Natural killer cell (primary cell): ENCODE measurements around the gene INPP5D. TPM values are rescaled to one million over a fixed set of nuclear protein-coding genes. Genes with fewer than 3 reads are reported as not detected.
A peak's percentile ranks its signal among the peaks of the same experiment; 100 is the strongest.

Experiments used
- ATAC-seq, 3 donors: fragments of 150-1000 bp in 2 of 3; fragments of 200-7000 bp in 1 of 3; cut with Tn5 transposase; 1 replicate in 1 of 3; 2 replicates in 2 of 3; pipeline ENCODE4 v1.10.0; 2021; ENCODE audit warnings: mild to moderate bottlenecking in 2 of 3, moderate library complexity in 2 of 3
- DNase-seq, 2 donors: peaks; one replicate each; pipeline versions ENCODE4 v3.0.0 to v3.0.0-alpha.2; 2013 to 2021; ENCODE audit warnings: mixed read lengths in 1 of 2
- H3K27ac ChIP-seq: one replicate; pipeline ENCODE4 v1.5.1; 2013; ENCODE audit warnings: mild to moderate bottlenecking, low read length
- H3K27me3 ChIP-seq: one replicate; pipeline ENCODE4 v1.6.1; 2013; ENCODE audit warnings: low read length; ENCODE audit not compliant: control insufficient read depth, insufficient read depth
- H3K36me3 ChIP-seq: one replicate; pipeline ENCODE4 v1.6.1; 2013; ENCODE audit warnings: low read length; ENCODE audit not compliant: control insufficient read depth, insufficient read depth
- H3K4me1 ChIP-seq: one replicate; pipeline ENCODE4 v1.6.1; 2013; ENCODE audit warnings: low read length; ENCODE audit not compliant: control insufficient read depth, insufficient read depth
- H3K4me3 ChIP-seq: one replicate; pipeline ENCODE4 v1.5.1; 2013; ENCODE audit warnings: low read length
- H3K9me3 ChIP-seq: one replicate; pipeline ENCODE4 v1.6.1; 2013; ENCODE audit warnings: low read length; ENCODE audit not compliant: control insufficient read depth, insufficient read depth
- H3K27ac Mint-ChIP-seq, 2 donors: one replicate each; pipeline ENCODE4 v1.8.0; 2022; ENCODE audit warnings: mild to moderate bottlenecking in 2 of 2, mixed read lengths in 2 of 2, moderate library complexity in 1 of 2
- H3K27me3 Mint-ChIP-seq, 2 donors: one replicate each; pipeline ENCODE4 v1.8.0; 2022; ENCODE audit warnings: low read depth in 2 of 2, mixed read lengths in 2 of 2
- H3K36me3 Mint-ChIP-seq: one replicate; pipeline ENCODE4 v1.8.0; 2022; ENCODE audit warnings: mixed read lengths
- H3K4me1 Mint-ChIP-seq, 2 donors: one replicate each; pipeline ENCODE4 v1.8.0; 2022; ENCODE audit warnings: mixed read lengths in 2 of 2
- H3K4me3 Mint-ChIP-seq: one replicate; pipeline ENCODE4 v1.8.0; 2022; ENCODE audit warnings: mild to moderate bottlenecking, moderate library complexity, mixed read lengths
- H3K9me3 Mint-ChIP-seq, 2 donors: one replicate each; pipeline ENCODE4 v1.8.0; 2022; ENCODE audit warnings: mixed read lengths in 2 of 2
- CTCF ChIP-seq: fragments of 200-600 bp; IDR thresholded peaks from one replicate; pipeline ENCODE4 v1.8.0; 2022; ENCODE audit warnings: antibody characterized with exemption
- WGBS: methylation state at CpG from one replicate; pipeline ENCODE4 v1.1.7; 2013; ENCODE audit warnings: missing lambda C conversion rate; ENCODE audit not compliant: insufficient coverage; 5-methylcytosine and 5-hydroxymethylcytosine counted together
- intact Hi-C: fragments of 100-400 bp; cut with micrococcal nuclease; formaldehyde crosslinking; loops from one replicate; pipeline ENCODE4 v1.14.2; 2022
- total RNA-seq, 4 donors: library from RNA; stranded (reverse); fragments of 120-200 nt in 1 of 4; gene quantifications; one replicate each; pipeline versions ENCODE4 v1.2.3 to v1.2.4, GENCODE V29; 2013 to 2022

INPP5D gene
- total RNA-seq, 3 donors from 2014 or later (not counting 1 experiment from before 2014, with no cell fraction given): 385 to 498 (median 497) TPM

- Histone ChIP-seq H3K4me1 (peaks cover 44% of the 10 kb centered on the region), H3K4me3 (no peak overlapping the region), H3K27me3 (no peaks in the 10 kb centered on the region), H3K27ac (no peak overlapping the region), H3K9me3 (no peaks in the 10 kb centered on the region), H3K36me3 (peaks cover 78% of the 10 kb centered on the region)
- Mint-ChIP-seq H3K36me3 (peaks cover 8% of the 10 kb centered on the region), H3K4me3 (no peak overlapping the region), H3K9me3 (no peaks in the 10 kb centered on the region), H3K27me3 (no peaks in the 10 kb centered on the region), H3K27ac (peak overlapping the region in 1 of 2 donors; percentile 69), H3K4me1 (peaks cover 28 to 46% of the 10 kb centered on the region in 2 donors)
- TF ChIP-seq CTCF: no peak
- intact Hi-C loops: no loop called here
- no peak for ATAC-seq
- WGBS: 96% methylated on average over 50 of the region's 50 CpGs
- DNase-seq: no peak
These were observed 144.3 kb downstream of the INPP5D start for GRCh38 chr2:233204286-233204936.

DNA sequence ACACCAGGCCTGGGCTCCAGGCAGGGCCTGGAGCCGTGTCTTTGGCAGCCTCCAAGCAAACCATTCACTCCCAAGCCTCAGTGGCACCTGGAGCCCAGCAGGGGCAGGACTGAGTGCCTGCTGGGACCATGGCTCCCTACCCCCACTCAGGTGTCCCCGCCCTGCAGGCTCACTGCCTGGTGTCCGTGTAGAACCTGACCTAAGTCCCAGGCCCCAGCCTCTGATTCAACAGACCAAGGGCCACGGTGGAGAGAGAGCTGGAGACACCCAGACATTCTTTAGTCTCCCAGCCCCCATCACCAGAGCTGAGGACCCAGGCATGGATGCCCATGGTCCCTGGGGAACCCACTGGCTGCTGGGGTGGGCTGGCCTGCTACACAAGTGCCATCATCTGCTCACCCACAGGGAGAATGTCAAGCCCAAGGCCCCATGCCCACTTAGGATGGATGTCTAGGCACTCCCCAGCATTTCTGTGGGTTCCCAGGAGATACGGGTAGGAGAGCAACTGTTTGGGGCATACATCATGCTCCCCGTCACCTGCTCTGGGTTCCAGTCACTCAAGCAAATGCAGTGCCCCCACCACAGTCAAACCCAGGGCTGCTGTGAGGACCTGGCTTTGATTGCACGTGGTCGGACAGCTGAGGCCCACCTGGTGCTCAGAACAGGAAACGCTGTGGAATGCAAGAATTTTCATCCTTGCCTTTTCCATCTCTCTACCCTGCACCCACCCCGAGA, 148.4 kb downstream of the INPP5D start:
- H3K27me3 Mint-ChIP-seq: no peaks in the 10 kb centered on the region
- no peaks in the 10 kb centered on the region for H3K9me3 Mint-ChIP-seq
- peaks cover 25 to 46% of the 10 kb centered on the region in 2 donors for H3K4me1 Mint-ChIP-seq
- WGBS: 79% methylated on average over 10 of the region's 10 CpGs
- peaks cover 54% of the 10 kb centered on the region for H3K36me3 ChIP-seq
- H3K27ac Mint-ChIP-seq: peak overlapping the region; percentile 86 to 89
- DNase-seq (peak in 1 of 2 donors; percentile 9), ATAC-seq (no peak)
- H3K27ac ChIP-seq: peak overlapping the region; percentile 5
- no peaks in the 10 kb centered on the region for H3K27me3 ChIP-seq
- H3K9me3 ChIP-seq: no peaks in the 10 kb centered on the region
- H3K4me3 ChIP-seq: no peak overlapping the region
- H3K36me3 Mint-ChIP-seq: no peaks in the 10 kb centered on the region
- peak overlapping the region; percentile 77 for H3K4me3 Mint-ChIP-seq
- peaks cover 41% of the 10 kb centered on the region for H3K4me1 ChIP-seq
- no peak for TF ChIP-seq CTCF
- intact Hi-C loops: no loop called here

DNA sequence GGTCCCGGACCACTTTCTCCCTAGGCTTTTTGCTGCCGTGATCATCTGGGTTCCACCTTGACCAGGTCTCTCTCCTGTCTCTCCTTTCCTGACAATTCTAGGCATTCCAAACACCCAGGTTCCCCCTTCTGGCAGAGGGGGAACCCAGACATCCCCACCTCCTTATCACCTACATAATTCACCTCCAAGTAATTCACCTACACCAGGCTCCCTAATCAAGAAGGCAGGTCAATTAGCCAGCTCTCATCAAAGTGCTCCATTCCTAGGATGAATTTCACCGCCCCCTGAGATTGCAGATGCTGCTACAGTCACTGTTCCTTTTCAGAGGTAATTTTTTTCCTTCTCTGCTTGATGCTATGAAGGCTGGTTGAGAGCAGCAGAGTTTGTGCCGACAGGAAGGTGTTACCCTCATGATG, 149.0 kb downstream of the INPP5D start:
- peaks cover 25 to 46% of the 10 kb centered on the region in 2 donors for H3K4me1 Mint-ChIP-seq
- H3K27me3 Mint-ChIP-seq: no peaks in the 10 kb centered on the region
- WGBS: 93% methylated on average over 3 of the region's 4 CpGs
- H3K4me3 Mint-ChIP-seq: peak overlapping the region; percentile 77
- no peaks in the 10 kb centered on the region for H3K36me3 Mint-ChIP-seq
- DNase-seq (peak in 1 of 2 donors; percentile 7), ATAC-seq (peak in 2 of 3 donors; percentile 44 to 62)
- Histone ChIP-seq H3K36me3 (peaks cover 49% of the 10 kb centered on the region), H3K27me3 (no peaks in the 10 kb centered on the region), H3K4me1 (peaks cover 41% of the 10 kb centered on the region), H3K9me3 (no peaks in the 10 kb centered on the region), H3K4me3 (no peak overlapping the region), H3K27ac (peak overlapping the region; percentile 11)
- no peak for TF ChIP-seq CTCF
- H3K9me3 Mint-ChIP-seq: no peaks in the 10 kb centered on the region
- peak overlapping the region; percentile 86 to 89 for H3K27ac Mint-ChIP-seq
- intact Hi-C loops: no loop called here
